HepG2 (cell line): Measurements from ENCODE around the gene ATG7.

Source experiments
- HNRNPUL1 ChIP-seq: fragments of 200-400 bp; formaldehyde crosslinking; IDR thresholded peaks from 2 replicates; pipeline ENCODE4 v1.6.1; 2017; ENCODE audit warnings: low read depth, mild to moderate bottlenecking, low read length, moderate library complexity
- MAFK ChIP-seq, 2 experiments: IDR thresholded peaks in 1 of 2; conservative IDR thresholded peaks in 1 of 2; 2 replicates each; pipeline ENCODE4 v1.6.1; 2011; ENCODE audit warnings: improper control_type of control experiment in 2 of 2, low read length in 2 of 2
- NR2F1 ChIP-seq, 2 experiments: fragments of 450-650 bp in 1 of 2; formaldehyde crosslinking in 1 of 2; IDR thresholded peaks; 2 replicates each; pipeline versions ENCODE4 v1.5.0 to v1.6.1; 2016 to 2020; ENCODE audit warnings: mild to moderate bottlenecking in 1 of 2, missing compliant biosample characterization in 1 of 2, missing genetic modification reagents in 1 of 2, moderate library complexity in 1 of 2
- TCF12 ChIP-seq, 2 experiments: fragments of 450-650 bp in 1 of 2; sonication (generic) in 1 of 2; formaldehyde crosslinking in 1 of 2; IDR thresholded peaks; 2 replicates each; pipeline versions ENCODE4 v1.6.1 to v1.8.0; 2017 to 2022; ENCODE audit warnings: antibody characterized with exemption in 1 of 2, mild to moderate bottlenecking in 1 of 2, missing genetic modification reagents in 1 of 2, moderate library complexity in 1 of 2
- TF ChIP-seq, protein P1 (sequence below): sonication (generic); formaldehyde crosslinking; IDR thresholded peaks from 2 replicates; pipeline ENCODE4 v1.4.0; 2020; ENCODE audit warnings: missing genetic modification reagents, borderline replicate concordance

DNA sequence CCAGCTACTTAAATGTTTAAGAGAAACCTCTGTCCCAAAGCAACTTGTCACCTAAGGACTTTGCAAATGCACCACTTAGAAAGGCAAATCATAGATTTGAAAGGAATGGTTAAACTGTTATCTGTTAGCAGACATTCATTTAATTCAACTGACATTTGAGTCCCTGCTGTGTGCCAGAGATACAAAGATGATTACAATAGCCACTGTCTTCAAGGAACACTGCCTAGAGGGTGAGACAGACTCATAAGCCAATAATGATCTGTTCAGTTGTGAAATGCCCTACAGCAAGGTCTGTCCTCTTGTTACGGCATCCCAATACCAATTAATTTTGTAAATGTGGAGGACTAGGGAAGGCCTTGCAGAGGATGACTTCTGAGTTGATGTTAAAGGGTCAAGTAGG lies 113.1 kb downstream of the ATG7 start:
- TF ChIP-seq TCF12 (IDR thresholded peaks at IDR 0.05) (no peak), TCF12 (CRISPR knock-in tag; IDR thresholded peaks at IDR 0.05) (no peak), MAFK (conservative IDR thresholded peaks at IDR 0.05 in 1 of 2, IDR thresholded peaks at IDR 0.05 in 1 of 2; ENCODE audit: low read length in 2 of 2) (no peak), NR2F1 (CRISPR knock-in tag; IDR thresholded peaks at IDR 0.05) (no peak), HNRNPUL1 (no peak)
- TF ChIP-seq, protein P1, sequence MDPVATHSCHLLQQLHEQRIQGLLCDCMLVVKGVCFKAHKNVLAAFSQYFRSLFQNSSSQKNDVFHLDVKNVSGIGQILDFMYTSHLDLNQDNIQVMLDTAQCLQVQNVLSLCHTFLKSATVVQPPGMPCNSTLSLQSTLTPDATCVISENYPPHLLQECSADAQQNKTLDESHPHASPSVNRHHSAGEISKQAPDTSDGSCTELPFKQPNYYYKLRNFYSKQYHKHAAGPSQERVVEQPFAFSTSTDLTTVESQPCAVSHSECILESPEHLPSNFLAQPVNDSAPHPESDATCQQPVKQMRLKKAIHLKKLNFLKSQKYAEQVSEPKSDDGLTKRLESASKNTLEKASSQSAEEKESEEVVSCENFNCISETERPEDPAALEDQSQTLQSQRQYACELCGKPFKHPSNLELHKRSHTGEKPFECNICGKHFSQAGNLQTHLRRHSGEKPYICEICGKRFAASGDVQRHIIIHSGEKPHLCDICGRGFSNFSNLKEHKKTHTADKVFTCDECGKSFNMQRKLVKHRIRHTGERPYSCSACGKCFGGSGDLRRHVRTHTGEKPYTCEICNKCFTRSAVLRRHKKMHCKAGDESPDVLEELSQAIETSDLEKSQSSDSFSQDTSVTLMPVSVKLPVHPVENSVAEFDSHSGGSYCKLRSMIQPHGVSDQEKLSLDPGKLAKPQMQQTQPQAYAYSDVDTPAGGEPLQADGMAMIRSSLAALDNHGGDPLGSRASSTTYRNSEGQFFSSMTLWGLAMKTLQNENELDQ (CRISPR knock-in tag), result no peak
